Colon (tissue), 2 donors: ENCODE measurements around the gene DSG2.

Source experiments
- FAIRE-seq: peaks from 2 replicates; lab custom pipeline; 2012; peaks lifted over from hg19 to GRCh38; lab: Jason Lieb, UNC
- donor health status: control.
- donor health status: control.

Gene DSG2

DNA sequence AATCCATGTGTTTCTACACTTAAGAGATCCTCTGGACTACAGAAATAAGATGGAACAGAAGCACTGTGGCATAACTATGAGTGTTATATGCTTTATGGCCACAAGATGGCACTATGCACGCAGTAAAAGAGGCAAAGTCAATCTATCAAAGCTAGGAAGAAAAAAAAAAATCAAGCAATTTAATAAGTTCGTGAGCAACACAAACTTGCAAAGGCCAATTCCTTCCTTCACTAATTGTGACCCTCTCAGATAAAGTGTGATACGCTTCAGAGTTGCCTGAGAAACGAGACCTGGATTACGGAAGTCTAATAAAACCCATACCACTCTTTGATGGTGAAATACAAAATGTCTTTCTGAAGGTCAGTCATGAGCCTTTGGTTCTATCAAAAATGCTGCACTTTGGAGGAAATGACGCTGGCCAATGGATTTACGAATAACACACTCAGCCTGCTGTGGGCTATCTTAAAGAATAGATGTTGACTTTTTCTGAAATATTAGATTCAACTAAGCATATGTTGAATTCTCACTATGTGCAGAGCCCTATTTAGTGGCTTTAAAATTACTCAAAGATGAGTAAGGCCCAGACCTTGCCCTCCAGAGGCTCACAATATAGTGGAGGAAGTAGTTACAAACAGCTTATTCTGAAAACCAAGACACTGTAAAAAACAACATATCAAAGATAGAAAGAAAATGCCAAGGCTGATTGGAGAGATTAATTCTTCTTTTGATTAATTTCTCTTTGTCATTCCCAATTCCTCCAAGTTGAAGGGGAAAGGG is 58.2 kb downstream of the DSG2 start:
- peak; percentile 38 for FAIRE-seq

DNA sequence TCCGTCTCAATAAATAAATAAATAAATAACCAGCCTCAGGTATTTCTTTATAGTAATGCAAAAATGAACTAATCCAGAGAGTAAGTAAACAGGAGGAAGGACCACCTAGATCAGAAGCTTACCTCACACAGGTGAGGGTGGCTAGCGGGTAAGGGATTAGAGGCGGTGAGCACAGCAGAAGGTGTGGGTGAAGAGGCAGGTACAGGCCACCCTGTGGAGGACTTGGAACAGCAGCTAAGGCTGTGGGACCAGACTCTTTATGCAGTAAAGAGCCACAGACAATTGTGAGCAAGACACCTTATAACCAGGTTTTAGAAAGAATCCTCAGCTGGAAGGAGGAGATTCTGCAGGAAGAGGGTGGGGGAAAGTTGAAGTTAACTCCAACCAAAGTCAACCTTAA is 59.5 kb downstream of the DSG2 start:
- no peak for FAIRE-seq

DNA sequence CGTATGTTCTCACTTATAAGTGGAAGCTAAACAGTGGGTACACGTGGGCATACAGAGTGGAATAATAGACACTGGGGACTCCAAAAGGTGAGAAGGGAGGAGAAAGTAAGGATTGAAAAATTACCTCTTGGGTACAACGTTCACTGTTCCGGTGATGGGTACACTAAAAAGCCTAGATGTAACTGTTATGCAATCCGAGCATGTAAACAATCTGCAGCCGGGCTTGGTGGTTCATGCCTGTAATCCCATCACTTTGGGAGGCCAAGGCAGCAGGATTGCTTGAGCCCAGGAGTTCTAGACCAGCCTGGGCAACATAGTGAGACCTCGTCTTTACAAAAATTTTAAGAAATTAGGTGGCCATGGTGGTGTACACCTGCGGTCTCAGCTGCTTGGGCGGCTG is 60.6 kb downstream of the DSG2 start:
- no peak for FAIRE-seq

DNA sequence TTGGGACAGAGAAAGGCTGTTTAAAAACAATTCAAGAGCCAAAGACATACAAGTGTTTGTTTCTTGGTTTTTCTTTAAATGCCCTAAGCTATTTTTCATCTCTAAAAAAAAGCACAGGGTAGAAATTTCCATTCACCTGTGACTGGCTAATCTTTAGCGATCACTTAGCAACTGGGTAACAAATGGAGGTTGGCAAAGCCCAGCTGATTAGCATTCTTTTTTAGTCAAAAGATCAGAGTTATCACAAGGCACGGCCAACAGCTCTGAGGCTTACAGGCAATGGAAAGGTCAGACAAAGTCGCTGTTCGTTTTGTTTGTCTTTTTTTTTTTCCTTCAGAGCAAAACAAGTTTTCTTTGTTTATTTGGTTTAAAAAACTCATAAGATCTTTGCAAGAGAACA is 64.7 kb downstream of the DSG2 start:
- no peak for FAIRE-seq

DNA sequence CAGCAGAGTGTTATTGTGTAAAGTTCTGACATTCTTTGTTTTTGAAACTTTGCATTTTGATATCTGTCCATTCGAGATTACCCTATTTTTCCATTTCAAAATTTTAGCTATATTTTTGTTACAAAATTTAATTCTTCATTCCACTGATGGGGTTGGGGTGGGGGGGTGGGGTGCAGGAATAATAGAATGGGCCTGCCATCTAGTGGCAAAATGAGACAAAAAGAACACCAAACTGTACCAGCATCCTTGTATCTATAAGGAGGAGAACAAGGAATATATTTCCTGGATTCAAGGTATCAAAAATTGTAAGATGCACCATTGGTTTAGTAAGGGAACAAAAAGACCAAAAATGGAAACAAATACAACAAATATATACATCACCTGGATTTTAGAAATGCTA is 65.8 kb downstream of the DSG2 start:
- FAIRE-seq, result no peak

DNA sequence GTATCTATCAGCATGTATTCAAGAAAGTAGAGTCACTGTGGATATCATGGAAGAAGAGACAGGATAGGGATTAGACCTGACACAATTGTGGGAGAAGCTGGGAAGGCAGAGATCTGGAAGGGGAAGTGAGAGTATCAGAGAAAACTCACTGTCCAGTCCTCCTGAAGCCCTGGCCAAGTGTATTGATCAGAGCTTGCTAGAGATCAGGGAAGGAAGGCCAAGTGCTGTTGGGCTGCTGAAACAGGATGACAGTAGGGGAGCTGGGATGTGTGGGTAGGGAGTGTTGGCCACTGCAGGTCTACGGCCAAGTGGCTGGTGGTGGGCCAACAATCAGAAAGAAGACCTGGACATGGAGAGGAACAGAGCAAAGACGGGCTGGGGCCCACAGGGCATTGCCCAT is 67.4 kb downstream of the DSG2 start:
- no peak for FAIRE-seq

DNA sequence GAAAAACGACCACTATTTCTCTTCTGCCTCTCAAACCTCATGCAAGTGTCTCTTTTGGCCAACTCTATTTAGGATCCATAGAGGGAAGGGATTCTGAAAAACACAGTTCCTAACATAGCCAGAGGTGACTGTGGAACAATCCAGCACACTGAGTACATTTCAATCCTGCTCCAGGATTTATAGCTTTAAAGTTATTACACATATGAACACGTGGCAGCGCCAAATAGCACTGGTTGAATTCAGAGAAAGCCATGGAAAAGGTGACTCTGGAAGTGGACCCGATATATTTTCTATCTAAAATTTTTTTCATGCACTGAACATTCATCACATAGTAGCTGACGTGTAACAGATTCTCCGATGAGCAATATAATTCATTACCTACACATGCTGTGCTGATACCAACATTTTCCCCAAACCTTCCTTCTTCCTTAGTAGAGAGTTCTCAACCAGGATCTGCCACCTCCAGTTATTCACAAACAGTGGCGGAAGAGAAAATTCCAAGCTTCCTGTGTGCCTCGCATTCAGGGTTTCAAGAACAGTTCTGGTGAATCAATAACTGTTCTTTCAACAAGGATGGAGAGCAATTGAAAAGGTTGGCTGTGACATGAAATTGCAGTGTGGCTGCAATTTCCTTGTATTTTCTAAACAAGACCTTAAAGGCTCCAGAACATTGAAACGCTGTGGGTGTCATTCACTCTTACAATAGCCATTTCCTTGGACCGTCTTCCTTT is 68.0 kb downstream of the DSG2 start:
- no peak for FAIRE-seq

DNA sequence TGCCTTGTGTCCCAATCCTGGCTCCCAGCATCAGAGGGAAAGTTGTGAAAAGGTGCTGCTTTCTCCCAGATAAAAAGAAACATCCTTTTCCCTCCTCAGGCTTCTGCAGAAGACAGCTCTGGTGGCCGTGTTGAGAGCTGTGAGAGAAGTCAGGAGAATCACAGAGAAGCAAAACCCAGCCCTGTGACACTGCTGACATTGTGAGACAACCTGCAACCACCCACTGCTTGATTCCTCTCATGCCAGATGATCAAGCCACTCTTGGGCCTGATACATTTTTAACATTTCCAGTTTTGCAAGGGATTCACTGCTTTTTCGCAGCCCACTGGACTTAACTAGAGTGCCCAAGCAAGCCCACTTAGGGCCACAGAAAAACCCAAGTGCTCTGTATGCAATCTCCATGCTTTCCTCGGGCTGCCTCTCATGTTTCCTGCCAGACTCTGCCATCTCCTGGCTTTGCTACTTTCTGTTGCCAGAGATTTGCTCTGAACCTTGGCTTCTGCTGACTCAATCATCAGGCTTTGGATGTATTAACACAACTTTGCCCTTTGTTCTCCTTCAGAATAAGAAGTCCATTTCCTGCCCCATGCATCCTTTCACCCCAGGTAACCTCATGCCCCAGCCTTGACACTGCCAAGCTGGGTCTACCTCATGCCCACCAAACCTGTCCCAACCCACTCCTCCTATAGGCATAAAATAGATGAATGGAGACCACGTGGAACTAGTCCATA is 68.8 kb downstream of the DSG2 start:
- FAIRE-seq, result no peak

DNA sequence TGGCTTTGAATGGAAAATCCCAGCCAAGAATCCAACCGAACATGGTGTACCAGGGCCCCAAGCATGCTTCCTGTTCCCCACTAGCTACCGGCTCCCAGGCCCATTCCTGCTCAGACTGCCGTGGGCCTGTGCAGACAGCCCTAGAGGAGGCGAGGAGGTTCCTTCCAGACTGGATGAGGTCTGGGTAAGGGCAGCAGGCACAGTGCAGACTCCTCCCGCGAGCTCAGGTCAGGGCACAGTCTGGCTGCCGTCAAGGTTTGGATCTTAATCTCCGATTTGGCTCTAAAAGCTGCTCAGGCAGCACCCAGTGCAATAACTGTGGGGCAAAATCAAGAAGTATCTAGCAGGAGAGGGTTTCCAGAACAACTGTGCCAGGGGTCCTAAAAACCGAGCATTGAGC is 74.4 kb downstream of the DSG2 start:
- FAIRE-seq, result no peak

DNA sequence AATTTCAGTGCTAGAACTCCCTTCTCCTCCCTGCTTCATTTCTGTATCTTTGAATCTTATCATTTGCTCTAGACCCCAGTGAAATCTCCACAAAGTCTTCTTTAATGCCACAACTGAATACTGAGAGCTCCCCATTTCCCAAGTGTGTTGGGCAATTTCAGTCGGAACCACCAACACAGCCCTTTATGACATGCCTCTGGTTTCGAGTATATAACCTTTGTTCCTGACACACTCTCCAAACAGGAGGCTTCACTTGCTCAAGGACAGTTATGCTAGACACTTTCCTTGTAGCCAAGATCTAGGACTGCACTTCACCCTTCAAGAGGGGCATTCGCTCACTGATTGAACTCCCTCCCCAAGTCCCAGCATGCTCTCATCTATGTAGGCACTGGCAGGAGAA is 75.1 kb downstream of the DSG2 start:
- no peak for FAIRE-seq

DNA sequence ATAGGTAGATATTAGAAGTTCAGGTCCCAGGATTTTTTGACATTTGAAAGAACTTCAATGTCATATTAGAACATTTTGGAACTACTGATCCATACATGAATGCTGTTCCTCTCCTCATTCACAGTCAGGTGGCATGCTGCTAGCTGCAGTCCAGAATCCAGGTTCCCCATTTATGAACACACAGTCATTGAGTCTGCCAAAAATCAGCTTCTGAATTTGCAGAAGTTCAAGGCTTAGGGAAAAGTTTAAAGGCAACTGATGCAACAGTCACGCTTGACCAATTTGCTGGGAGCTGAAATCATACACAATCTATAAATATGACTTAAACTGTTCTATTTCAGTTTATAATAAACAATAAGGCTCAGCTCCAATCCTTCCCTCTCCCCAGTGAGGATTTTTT is 76.4 kb downstream of the DSG2 start:
- no peak for FAIRE-seq

DNA sequence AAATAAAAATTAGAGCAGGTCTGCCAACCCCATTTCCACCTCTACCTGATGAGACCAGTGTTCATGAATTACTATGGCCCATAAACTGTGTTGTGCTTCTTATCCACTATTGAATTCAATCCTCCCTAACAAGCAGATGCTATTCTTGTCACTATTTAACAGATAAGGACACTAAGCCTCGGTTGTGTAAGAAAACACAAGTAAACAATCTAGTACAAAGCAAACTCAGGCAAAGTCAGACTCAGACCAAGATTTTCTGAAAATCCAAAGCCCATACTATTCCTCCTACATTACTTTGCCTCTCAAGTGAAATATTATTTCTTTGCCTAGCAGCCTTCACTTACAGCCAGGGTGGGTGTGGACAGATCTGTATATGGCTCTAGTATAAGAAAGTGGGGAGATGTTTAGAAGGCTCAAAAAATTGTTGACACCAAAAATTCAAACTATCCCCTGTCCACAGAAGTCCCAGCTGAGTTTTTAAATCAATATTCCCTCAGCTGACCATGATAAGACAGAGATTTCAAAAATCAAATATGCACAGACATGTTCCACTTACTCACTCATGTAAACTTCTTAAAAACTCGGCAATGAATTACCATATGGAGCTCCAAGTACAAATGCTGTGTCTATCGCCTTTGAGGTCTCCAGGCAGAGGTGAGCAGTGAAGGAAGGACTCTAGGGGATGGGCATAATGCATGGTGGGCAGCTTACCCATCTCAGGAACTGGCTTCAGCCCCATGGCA is 77.7 kb downstream of the DSG2 start:
- no peak for FAIRE-seq

DNA sequence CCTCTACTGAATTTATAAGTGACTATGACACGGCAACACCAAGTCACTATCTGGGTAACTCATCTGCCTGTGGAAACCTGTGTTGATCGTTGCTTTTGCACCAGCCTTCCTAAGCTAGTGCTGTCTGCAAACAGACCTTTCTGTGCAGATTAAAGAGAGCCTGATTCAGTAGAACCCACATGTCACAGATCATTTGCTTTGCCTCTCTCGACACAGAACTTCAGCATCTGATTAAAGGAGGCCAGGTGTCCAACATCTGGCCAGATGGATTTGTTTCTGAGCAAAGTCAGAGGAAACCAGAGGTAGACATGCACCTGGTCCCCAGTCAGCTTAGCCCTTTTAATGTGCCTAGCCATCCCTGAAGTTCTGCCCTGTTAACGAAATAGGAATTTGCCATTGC is 78.7 kb downstream of the DSG2 start:
- no peak for FAIRE-seq

DNA sequence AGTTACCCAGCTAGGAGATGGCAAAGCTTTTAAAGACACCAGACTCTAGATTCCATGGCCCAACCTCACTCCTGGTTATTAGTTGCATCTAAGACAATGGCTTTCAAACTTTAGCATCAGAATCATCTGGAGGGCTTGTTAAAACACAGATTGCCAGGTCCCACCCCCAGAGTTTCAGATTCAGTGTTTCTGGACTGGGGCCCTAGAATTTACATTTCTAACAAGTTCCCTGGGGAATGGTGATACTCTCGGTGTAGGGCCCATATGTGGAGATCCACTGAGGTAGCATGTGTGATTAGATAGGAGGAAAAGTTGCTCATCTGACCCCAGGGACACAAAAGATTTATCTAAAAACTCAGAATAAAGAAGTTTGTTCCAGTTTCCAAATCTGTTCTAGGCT is 79.2 kb downstream of the DSG2 start:
- FAIRE-seq, result no peak

DNA sequence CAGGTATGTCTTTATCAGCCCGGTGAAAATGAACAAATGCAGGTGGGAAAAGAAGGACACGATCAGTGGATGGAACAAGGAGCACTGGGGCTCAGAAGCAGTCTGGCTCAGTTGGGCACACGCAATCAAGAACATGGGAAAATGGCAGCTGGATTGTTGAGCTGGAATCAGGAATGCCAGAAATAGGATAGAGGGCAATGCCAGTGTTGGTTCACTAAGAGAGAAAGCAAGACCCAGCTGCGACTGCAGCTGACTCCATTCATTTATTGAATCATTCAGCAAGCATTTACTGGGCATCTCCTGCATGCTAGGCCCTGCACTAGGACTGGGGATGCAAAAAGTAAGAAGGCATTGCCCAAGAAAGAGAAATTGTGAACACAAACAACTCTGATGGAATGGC is 80.1 kb downstream of the DSG2 start:
- FAIRE-seq, result no peak

DNA sequence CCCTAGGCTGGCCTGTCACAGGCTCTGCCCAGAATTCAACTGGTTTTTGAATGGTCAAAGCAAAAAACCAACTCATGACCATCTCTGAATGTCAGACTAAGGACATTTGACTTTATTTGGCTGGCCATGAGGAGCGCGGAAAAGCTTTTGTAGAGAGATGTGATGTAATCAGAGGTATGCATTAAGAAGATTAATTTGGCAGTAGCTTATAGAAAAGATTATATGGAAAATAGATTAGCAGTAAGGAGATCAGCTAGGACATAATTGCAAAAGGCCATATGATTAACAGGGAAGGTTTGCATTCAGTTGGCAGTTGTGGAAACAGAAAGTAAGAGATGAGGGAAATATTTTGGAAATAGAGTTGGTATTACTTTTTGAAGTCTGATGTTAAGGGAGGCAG is 81.4 kb downstream of the DSG2 start:
- FAIRE-seq, result no peak

DNA sequence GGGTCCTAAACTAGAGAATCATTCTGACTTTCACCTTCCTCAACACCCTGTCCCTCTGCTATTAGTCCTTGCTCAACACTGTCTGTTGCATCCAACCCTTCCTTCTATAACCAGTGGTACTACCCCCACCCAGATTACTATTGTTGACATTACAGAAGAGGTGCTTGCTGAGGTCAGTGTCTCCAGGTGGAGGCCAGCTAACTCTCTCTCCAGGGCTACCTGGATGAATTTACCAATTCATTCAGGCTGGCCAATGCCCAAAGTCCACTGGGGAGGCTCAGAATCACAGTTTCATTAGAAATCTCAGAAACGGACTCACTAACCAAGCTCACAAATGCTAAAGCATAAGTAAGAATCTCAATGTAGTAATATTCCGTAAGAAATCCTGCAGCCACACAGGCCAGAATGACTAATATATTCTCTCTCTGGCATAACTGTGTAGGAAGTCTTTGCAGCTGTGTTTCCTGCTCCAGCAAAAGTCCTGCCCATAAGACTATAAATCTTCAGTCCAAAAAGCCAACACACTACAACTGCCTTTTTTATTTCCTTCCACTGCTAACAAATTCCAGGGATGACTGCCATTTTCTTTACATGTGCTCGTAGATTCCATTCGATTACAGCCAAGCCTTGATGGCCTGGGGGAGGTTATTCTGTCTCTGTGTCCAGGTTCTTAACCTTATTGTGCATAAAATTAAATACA is 83.7 kb downstream of the DSG2 start:
- FAIRE-seq, result no peak

DNA sequence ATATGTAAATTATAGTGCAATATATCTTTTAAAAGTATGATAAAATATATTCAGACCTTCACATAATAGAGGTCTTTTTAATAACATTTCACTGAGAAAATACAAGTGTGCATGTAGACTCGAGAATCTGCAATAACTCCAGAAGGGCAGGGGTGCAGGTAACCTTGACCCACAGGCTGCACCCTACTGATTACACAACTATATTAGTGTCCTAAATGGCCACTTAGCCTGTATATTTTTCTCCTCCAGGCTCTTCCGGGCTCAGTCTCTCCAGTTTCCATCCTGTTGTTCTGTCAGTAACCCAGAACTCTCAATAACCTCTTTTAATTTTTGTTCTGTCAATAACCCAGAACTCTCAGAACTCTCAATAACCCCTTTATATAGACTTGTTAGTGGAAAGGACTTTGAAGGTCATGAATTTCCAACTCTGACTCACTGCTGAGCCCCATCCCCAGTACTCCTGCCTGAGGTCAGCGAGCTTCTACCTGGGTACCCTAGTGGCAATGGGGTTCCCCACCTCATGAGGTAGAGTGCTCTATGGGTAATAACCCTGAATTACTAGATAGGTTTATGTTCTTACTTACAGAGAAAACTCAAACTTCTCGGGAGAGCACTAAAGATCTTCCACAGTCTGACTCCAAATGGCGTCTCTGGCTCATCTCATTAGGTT is 85.3 kb downstream of the DSG2 start:
- no peak for FAIRE-seq

DNA sequence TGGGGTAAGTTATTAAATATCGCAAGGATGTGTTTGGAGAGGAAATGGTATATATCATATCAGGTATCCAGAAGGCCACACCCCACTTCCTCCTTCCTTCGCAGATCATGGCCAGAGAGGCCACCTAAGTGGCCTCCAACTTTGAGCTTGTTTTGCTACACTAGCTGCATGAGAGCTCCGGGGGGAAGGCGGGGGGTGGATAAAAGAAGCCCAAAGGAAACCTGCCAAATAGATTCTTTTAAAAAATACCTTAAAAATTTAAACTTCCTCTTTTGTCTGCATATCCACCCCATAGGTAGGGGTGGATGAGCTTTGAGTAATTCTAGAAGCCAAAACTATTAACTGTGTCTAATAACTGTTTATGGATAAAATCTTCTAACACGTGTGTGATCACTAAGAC is 88.0 kb downstream of the DSG2 start:
- FAIRE-seq, result no peak

DNA sequence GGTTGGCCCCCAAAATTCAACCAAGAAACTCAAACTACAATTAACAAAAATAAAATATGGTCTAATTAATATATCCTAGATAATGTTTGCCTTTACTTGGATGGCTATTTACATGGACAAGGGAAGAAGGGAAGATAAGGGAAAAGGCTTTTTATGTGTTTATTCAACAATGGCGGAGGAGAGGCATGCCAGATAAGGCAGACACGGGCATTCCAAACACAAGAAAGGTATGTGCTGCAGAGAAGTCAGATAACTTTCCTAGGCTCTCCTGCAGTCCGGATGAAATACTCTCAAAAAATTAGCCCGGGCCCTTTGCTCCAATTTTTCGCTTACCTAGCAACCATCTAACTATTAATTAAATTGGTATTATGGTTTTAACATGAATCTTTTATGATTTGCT is 88.6 kb downstream of the DSG2 start:
- FAIRE-seq, result no peak

DNA sequence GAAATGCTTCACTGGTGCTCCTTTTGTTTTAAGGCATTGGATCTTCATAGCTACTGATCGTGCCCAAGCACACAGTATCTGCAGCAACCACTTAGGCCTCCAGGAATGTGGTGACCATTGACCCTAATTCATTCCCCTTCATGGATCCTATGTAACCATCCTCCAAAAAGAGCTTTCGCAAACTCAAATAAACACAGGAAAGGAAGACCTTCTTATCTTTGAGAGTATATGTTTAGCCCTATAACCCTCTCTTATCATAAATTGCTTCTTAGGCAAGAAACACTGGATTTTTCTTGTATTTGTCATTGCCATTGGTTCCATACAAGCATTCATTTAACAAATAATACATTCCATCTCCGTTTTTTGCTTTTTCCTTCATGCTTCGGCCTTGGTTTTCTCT is 89.6 kb downstream of the DSG2 start:
- FAIRE-seq, result no peak
